Colonic mucosa (tissue), 4 donors: ENCODE results near the gene GARS1. TPM values are rescaled to one million over a fixed set of nuclear protein-coding genes. Genes with fewer than 3 reads are reported as not detected.

Experiments used
- DNase-seq: peaks from one replicate; pipeline ENCODE4 v3.0.0-alpha.2; 2020
- H3K27ac ChIP-seq: fragments of 200-600 bp; one replicate; pipeline ENCODE4 v1.8.0; 2021
- H3K27me3 ChIP-seq: fragments of 200-600 bp; one replicate; pipeline ENCODE4 v1.8.0; 2021
- H3K36me3 ChIP-seq: fragments of 200-600 bp; one replicate; pipeline ENCODE4 v1.8.0; 2021
- H3K4me1 ChIP-seq: fragments of 200-600 bp; one replicate; pipeline ENCODE4 v1.8.0; 2021; ENCODE audit warnings: mild to moderate bottlenecking
- H3K4me3 ChIP-seq: fragments of 200-600 bp; one replicate; pipeline ENCODE4 v1.8.0; 2021
- H3K9ac ChIP-seq, 2 donors: one replicate each; pipeline ENCODE4 v1.7.0; 2013; ENCODE audit warnings: control low read depth in 2 of 2, low read depth in 2 of 2, low read length in 2 of 2
- H3K9me3 ChIP-seq: fragments of 200-600 bp; one replicate; pipeline ENCODE4 v1.8.0; 2021
- intact Hi-C: fragments of 100-400 bp; cut with DNase I; formaldehyde crosslinking; loops from one replicate; pipeline ENCODE4 v1.14.1; 2022
- total RNA-seq, 2 donors: library from RNA; stranded (reverse); fragmentation: NEBNext Ultra II Directional in 1 of 2; extraction: Animal tissue kit (Norgen Biotek cat#: 25700) in 1 of 2; gene quantifications; one replicate each; pipeline ENCODE4 v1.2.1, GENCODE V29; 2021
- TF ChIP-seq, protein P1 (sequence below): fragments of 200-600 bp; IDR thresholded peaks from one replicate; pipeline ENCODE4 v1.8.0; 2022; ENCODE audit warnings: antibody characterized with exemption, mild to moderate bottlenecking
- donor health status: healthy.
- donor health status: DM: no; HTN: no; CAD: no.
- donor health status: DM: no; HTN: no; CAD: no.

The GARS1 gene
- total RNA-seq, 2 donors from 2014 or later, result 90.9 to 144 TPM

DNA sequence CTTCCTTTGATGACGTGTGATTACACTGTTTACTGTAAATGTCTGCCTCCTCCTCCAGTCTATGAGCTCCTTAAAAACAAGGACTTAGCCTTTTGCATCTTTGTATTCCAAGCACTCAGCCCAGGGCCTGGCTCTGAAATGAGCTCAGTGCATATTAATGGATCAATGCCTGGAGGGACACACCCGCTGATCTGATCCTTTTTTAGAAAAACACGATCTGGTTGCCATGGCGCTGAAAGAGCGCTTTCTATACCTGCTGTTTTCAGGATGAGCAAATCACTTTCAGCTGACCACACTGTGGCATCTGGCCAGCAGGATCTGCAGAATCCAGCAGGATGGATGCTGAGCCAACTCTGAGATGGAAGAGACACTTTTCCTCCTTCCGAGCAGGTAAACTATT lies 37.8 kb upstream of the GARS1 start:
- DNase-seq, result no peak
- TF ChIP-seq, protein P1, sequence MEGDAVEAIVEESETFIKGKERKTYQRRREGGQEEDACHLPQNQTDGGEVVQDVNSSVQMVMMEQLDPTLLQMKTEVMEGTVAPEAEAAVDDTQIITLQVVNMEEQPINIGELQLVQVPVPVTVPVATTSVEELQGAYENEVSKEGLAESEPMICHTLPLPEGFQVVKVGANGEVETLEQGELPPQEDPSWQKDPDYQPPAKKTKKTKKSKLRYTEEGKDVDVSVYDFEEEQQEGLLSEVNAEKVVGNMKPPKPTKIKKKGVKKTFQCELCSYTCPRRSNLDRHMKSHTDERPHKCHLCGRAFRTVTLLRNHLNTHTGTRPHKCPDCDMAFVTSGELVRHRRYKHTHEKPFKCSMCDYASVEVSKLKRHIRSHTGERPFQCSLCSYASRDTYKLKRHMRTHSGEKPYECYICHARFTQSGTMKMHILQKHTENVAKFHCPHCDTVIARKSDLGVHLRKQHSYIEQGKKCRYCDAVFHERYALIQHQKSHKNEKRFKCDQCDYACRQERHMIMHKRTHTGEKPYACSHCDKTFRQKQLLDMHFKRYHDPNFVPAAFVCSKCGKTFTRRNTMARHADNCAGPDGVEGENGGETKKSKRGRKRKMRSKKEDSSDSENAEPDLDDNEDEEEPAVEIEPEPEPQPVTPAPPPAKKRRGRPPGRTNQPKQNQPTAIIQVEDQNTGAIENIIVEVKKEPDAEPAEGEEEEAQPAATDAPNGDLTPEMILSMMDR, result no peak

DNA sequence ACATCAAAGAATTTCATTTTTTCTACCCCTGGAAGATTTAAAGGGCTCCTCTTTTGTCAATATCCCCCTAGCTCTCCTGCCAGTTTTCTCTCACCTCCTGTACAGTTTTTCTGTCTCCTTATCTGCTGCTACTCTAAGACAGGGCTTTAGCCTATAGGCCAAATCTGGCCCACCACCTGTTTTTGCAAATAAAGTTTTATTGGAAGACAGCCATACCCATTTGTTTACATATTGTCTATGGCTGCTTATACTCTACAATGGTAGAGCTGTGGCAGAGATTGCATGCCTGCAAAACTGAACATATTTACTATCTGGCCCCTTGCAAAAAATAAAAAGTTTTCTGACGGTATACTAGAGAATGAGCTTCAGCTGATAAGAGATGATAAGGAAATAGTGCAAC lies 37.4 kb upstream of the GARS1 start:
- H3K9me3 ChIP-seq, result no peaks in the 10 kb centered on the region
- no peaks in the 10 kb centered on the region for H3K4me1 ChIP-seq
- no peak overlapping the region for H3K27ac ChIP-seq
- H3K4me3 ChIP-seq, result no peak overlapping the region
- H3K9ac ChIP-seq, result no peak overlapping the region
- H3K36me3 ChIP-seq, result no peaks in the 10 kb centered on the region
- intact Hi-C loops, result no loop called here
- no peaks in the 10 kb centered on the region for H3K27me3 ChIP-seq
- DNase-seq, result no peak
- TF ChIP-seq, protein P1, result no peak

More for the DNA sequence above, 37.8 kb upstream of the GARS1 start:
- Histone ChIP-seq H3K27me3 (no peaks in the 10 kb centered on the region), H3K4me1 (no peaks in the 10 kb centered on the region), H3K27ac (no peak overlapping the region), H3K9me3 (no peaks in the 10 kb centered on the region), H3K4me3 (no peak overlapping the region), H3K9ac (no peak overlapping the region), H3K36me3 (no peaks in the 10 kb centered on the region)
- intact Hi-C loops, result no loop called here

DNA sequence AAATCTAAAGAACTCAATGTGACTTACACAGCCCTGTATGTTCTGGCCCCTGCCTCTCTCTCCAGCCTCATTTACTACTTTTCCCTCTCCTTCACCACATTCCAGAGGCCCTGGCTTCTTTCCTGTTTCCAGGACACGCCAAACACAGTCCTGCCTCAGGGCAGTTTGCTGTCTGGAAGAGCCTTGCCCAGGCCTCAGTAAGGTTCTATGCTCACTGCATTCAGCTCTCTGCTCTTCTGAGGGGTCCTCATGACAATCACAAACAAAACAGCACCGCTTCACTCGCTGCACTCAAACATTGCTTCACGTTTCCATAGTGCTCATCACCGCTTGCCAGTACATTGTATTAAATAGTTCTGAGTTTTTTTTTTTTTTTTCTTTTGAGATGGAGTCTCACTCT lies 35.1 kb upstream of the GARS1 start:
- intact Hi-C loops, result loop anchor here (5.0 to 10.0 kb wide), 4 partner anchors 47 to 392 kb away; no protein-coding TSS in a partner anchor
- H3K27me3 ChIP-seq, result no peaks in the 10 kb centered on the region
- H3K36me3 ChIP-seq, result no peaks in the 10 kb centered on the region
- no peak overlapping the region for H3K27ac ChIP-seq
- no peak overlapping the region for H3K9ac ChIP-seq
- TF ChIP-seq, protein P1, result no peak
- DNase-seq, result no peak
- H3K4me3 ChIP-seq, result no peak overlapping the region
- no peaks in the 10 kb centered on the region for H3K9me3 ChIP-seq
- H3K4me1 ChIP-seq, result no peaks in the 10 kb centered on the region

DNA sequence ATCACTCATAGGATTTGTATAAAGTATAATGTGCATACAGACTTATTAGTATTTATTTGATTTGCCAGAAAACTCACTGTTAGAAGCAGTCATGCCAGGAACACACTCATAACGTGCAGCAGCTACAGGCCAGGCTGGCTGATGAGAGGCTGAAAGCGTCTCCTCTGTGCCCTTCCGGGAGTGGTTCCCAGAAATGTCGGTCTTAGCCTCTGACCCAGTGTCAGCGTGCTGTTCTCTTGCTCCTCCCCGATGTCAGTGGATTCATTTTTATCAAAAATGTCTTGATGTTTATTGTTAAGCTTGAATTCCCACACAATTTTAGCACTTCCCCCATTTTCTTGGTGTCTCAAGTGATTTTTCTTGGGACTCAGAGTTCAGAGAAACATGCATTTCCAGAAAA lies 33.3 kb upstream of the GARS1 start:
- Histone ChIP-seq H3K9ac (no peak overlapping the region), H3K4me3 (no peak overlapping the region), H3K36me3 (no peaks in the 10 kb centered on the region), H3K9me3 (no peaks in the 10 kb centered on the region), H3K4me1 (no peaks in the 10 kb centered on the region), H3K27me3 (no peaks in the 10 kb centered on the region), H3K27ac (no peak overlapping the region)
- DNase-seq, result no peak
- TF ChIP-seq, protein P1, result no peak
- intact Hi-C loops, result loop anchor here (5.0 to 10.0 kb wide), 4 partner anchors 49 to 394 kb away; no protein-coding TSS in a partner anchor

DNA sequence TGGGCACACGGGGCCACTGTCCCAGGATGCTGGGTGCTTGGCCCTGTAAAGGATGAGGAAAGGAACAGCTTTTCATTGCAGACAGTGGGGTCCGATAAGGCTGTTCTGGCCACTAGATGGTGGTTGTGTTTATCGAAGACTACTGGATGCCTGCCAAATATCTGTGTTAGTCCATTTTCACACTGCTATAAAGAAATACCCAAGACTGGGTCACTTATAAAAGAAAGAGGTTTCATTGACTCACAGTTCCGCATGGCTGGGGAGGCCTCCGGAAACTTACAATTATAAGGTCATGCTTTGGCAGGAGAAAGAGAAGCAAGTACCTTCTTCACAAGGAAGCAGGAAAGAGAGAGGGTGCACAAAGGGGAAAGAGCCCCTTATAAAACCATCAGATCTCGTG lies 32.2 kb upstream of the GARS1 start:
- no peaks in the 10 kb centered on the region for H3K36me3 ChIP-seq
- H3K27me3 ChIP-seq, result no peaks in the 10 kb centered on the region
- H3K4me3 ChIP-seq, result no peak overlapping the region
- no peak for DNase-seq
- TF ChIP-seq, protein P1, result no peak
- no peaks in the 10 kb centered on the region for H3K4me1 ChIP-seq
- H3K9me3 ChIP-seq, result no peaks in the 10 kb centered on the region
- no peak overlapping the region for H3K9ac ChIP-seq
- intact Hi-C loops, result loop anchor here (5.0 to 10.0 kb wide), 4 partner anchors 50 to 395 kb away; no protein-coding TSS in a partner anchor
- no peak overlapping the region for H3K27ac ChIP-seq
